Measurements from ENCODE around the gene HOXA5. TPM values are rescaled to one million over a fixed set of nuclear protein-coding genes. Genes with fewer than 3 reads are reported as not detected.

The HOXA5 gene
- total RNA-seq, 2 experiments from 2014 or later: not detected

- Mint-ChIP-seq H3K27me3 (ENCODE audit: low read depth) (peaks cover 5% of the 10 kb centered on the region), H3K9me3 (no peaks in the 10 kb centered on the region), H3K4me3 (no peak overlapping the region), H3K4me1 (ENCODE audit: low read depth) (no peaks in the 10 kb centered on the region), H3K27ac (no peak overlapping the region), H3K36me3 (ENCODE audit: low read depth) (peaks cover 1% of the 10 kb centered on the region)
- CTCF ChIA-PET: no interaction called here
- no peak for DNase-seq
- intact Hi-C loops (cut with micrococcal nuclease): no loop called here
Observed at GRCh38 chr7:27112361-27112760, 31.1 kb downstream of the HOXA5 start.

GRCh38 chr7:27111751-27112277 lies 31.7 kb downstream of the HOXA5 start:
- CTCF ChIA-PET: no interaction called here
- H3K4me3 Mint-ChIP-seq: no peak overlapping the region
- peaks cover 1% of the 10 kb centered on the region for H3K36me3 Mint-ChIP-seq (ENCODE audit: low read depth)
- DNase-seq: no peak
- no peaks in the 10 kb centered on the region for H3K9me3 Mint-ChIP-seq
- H3K27ac Mint-ChIP-seq: no peak overlapping the region
- no peaks in the 10 kb centered on the region for H3K4me1 Mint-ChIP-seq (ENCODE audit: low read depth)
- intact Hi-C loops (cut with micrococcal nuclease): no loop called here
- peaks cover 5% of the 10 kb centered on the region for H3K27me3 Mint-ChIP-seq (ENCODE audit: low read depth)

GRCh38 chr7:27111042-27111750 lies 32.3 kb downstream of the HOXA5 start:
- H3K27ac Mint-ChIP-seq: no peak overlapping the region
- no peak overlapping the region for H3K4me3 Mint-ChIP-seq
- H3K9me3 Mint-ChIP-seq: no peaks in the 10 kb centered on the region
- CTCF ChIA-PET: no interaction called here
- H3K27me3 Mint-ChIP-seq (ENCODE audit: low read depth): peaks cover 5% of the 10 kb centered on the region
- no peak for DNase-seq
- no peaks in the 10 kb centered on the region for H3K4me1 Mint-ChIP-seq (ENCODE audit: low read depth)
- H3K36me3 Mint-ChIP-seq (ENCODE audit: low read depth): peaks cover 1% of the 10 kb centered on the region
- intact Hi-C loops (cut with micrococcal nuclease): no loop called here

GRCh38 chr7:27110186-27111031 lies 33.1 kb downstream of the HOXA5 start:
- Mint-ChIP-seq H3K27ac (no peak overlapping the region), H3K4me1 (ENCODE audit: low read depth) (no peaks in the 10 kb centered on the region), H3K36me3 (ENCODE audit: low read depth) (peaks cover 1% of the 10 kb centered on the region), H3K9me3 (no peaks in the 10 kb centered on the region), H3K27me3 (ENCODE audit: low read depth) (peaks cover 13% of the 10 kb centered on the region), H3K4me3 (no peak overlapping the region)
- intact Hi-C loops (cut with micrococcal nuclease): no loop called here
- no peak for DNase-seq
- CTCF ChIA-PET: no interaction called here

GRCh38 chr7:27109466-27110185 lies 33.9 kb downstream of the HOXA5 start:
- no peak overlapping the region for H3K27ac Mint-ChIP-seq
- H3K36me3 Mint-ChIP-seq (ENCODE audit: low read depth): peaks cover 1% of the 10 kb centered on the region
- H3K9me3 Mint-ChIP-seq: no peaks in the 10 kb centered on the region
- intact Hi-C loops (cut with micrococcal nuclease): no loop called here
- no peak overlapping the region for H3K4me3 Mint-ChIP-seq
- CTCF ChIA-PET: no interaction called here
- H3K27me3 Mint-ChIP-seq (ENCODE audit: low read depth): peaks cover 16% of the 10 kb centered on the region
- no peak for DNase-seq
- no peaks in the 10 kb centered on the region for H3K4me1 Mint-ChIP-seq (ENCODE audit: low read depth)

- Mint-ChIP-seq H3K9me3 (no peaks in the 10 kb centered on the region), H3K36me3 (ENCODE audit: low read depth) (peaks cover 1% of the 10 kb centered on the region), H3K4me3 (no peak overlapping the region), H3K27ac (no peak overlapping the region), H3K27me3 (ENCODE audit: low read depth) (peaks cover 24% of the 10 kb centered on the region), H3K4me1 (ENCODE audit: low read depth) (peaks cover 3% of the 10 kb centered on the region)
- no peak for DNase-seq
- CTCF ChIA-PET: no interaction called here
- intact Hi-C loops (cut with micrococcal nuclease): no loop called here
Observed at GRCh38 chr7:27108390-27109127, 34.9 kb downstream of the HOXA5 start.

- Mint-ChIP-seq H3K4me1 (ENCODE audit: low read depth) (peaks cover 8% of the 10 kb centered on the region), H3K36me3 (ENCODE audit: low read depth) (peaks cover 1% of the 10 kb centered on the region), H3K9me3 (no peaks in the 10 kb centered on the region), H3K4me3 (no peak overlapping the region), H3K27ac (no peak overlapping the region), H3K27me3 (ENCODE audit: low read depth) (peaks cover 33% of the 10 kb centered on the region)
- no peak for DNase-seq
- CTCF ChIA-PET: no interaction called here
- intact Hi-C loops (cut with micrococcal nuclease): no loop called here
Observed at GRCh38 chr7:27107391-27108381, 35.8 kb downstream of the HOXA5 start.

GRCh38 chr7:27106901-27107240 lies 36.6 kb downstream of the HOXA5 start:
- no peak for DNase-seq
- Mint-ChIP-seq H3K4me3 (no peak overlapping the region), H3K27me3 (ENCODE audit: low read depth) (peaks cover 39% of the 10 kb centered on the region), H3K36me3 (ENCODE audit: low read depth) (peaks cover 1% of the 10 kb centered on the region), H3K27ac (no peak overlapping the region), H3K4me1 (ENCODE audit: low read depth) (peaks cover 11% of the 10 kb centered on the region), H3K9me3 (no peaks in the 10 kb centered on the region)
- intact Hi-C loops (cut with micrococcal nuclease): no loop called here
- CTCF ChIA-PET: interaction anchor here (0.7 kb wide), 1 partner anchor 692 kb away, joined by 3 read pairs; no protein-coding TSS in a partner anchor

- Mint-ChIP-seq H3K9me3 (no peaks in the 10 kb centered on the region), H3K27ac (no peak overlapping the region), H3K27me3 (ENCODE audit: low read depth) (peaks cover 44% of the 10 kb centered on the region), H3K4me1 (ENCODE audit: low read depth) (peaks cover 15% of the 10 kb centered on the region), H3K4me3 (no peak overlapping the region), H3K36me3 (ENCODE audit: low read depth) (peaks cover 4% of the 10 kb centered on the region)
- no peak for DNase-seq
- CTCF ChIA-PET: interaction anchor here (0.7 kb wide), 1 partner anchor 691 kb away, joined by 3 read pairs; no protein-coding TSS in a partner anchor
- intact Hi-C loops (cut with micrococcal nuclease): no loop called here
Observed at GRCh38 chr7:27106181-27106900, 37.1 kb downstream of the HOXA5 start.

GRCh38 chr7:27105301-27106031 lies 38.0 kb downstream of the HOXA5 start:
- peaks cover 15% of the 10 kb centered on the region for H3K4me1 Mint-ChIP-seq (ENCODE audit: low read depth)
- H3K27ac Mint-ChIP-seq: no peak overlapping the region
- no peak for DNase-seq
- H3K36me3 Mint-ChIP-seq (ENCODE audit: low read depth): peaks cover 4% of the 10 kb centered on the region
- peaks cover 52% of the 10 kb centered on the region for H3K27me3 Mint-ChIP-seq (ENCODE audit: low read depth)
- CTCF ChIA-PET: interaction anchor here (1.3 kb wide), 1 partner anchor 11 kb away, joined by 3 read pairs; no protein-coding TSS in a partner anchor
- intact Hi-C loops (cut with micrococcal nuclease): no loop called here
- H3K9me3 Mint-ChIP-seq: no peaks in the 10 kb centered on the region
- H3K4me3 Mint-ChIP-seq: no peak overlapping the region

Measured in activated naive CD4-positive, alpha-beta T cell treated with anti-CD3 and anti-CD28 coated beads for 36 hours (primary cell).